ENCODE measurements around the gene ZNF524.

The ZNF524 gene

GRCh38 chr19:55567708-55568328 is 32.3 kb upstream of the ZNF524 start:
- no peak for TF ChIP-seq SIN3A (IDR thresholded peaks at IDR 0.05; ENCODE audit: borderline replicate concordance, insufficient read depth, low read length)
- TF ChIP-seq POLR2AphosphoS5 (IDR thresholded peaks at IDR 0.05; ENCODE audit: low read depth, low read length), result no peak
- TF ChIP-seq TAF1 (IDR thresholded peaks at IDR 0.05; ENCODE audit: borderline replicate concordance, insufficient read depth, low read length), result no peak
- no peak for TF ChIP-seq FOXP2 (optimal IDR thresholded peaks at IDR 0.05; ENCODE audit: borderline replicate concordance, extremely low read depth, extremely low read length, insufficient read depth)
- no peak for TF ChIP-seq REST (IDR thresholded peaks at IDR 0.05; ENCODE audit: insufficient read depth in 1 of 2, low read depth in 2 of 2, low read length in 2 of 2)

- no peak for TF ChIP-seq POLR2AphosphoS5 (IDR thresholded peaks at IDR 0.05; ENCODE audit: low read depth, low read length)
- no peak for TF ChIP-seq REST (IDR thresholded peaks at IDR 0.05; ENCODE audit: insufficient read depth in 1 of 2, low read depth in 2 of 2, low read length in 2 of 2)
- TF ChIP-seq SIN3A (IDR thresholded peaks at IDR 0.05; ENCODE audit: borderline replicate concordance, insufficient read depth, low read length), result no peak
- no peak for TF ChIP-seq FOXP2 (optimal IDR thresholded peaks at IDR 0.05; ENCODE audit: borderline replicate concordance, extremely low read depth, extremely low read length, insufficient read depth)
- no peak for TF ChIP-seq TAF1 (IDR thresholded peaks at IDR 0.05; ENCODE audit: borderline replicate concordance, insufficient read depth, low read length)
Measured at GRCh38 chr19:55576746-55577145, 23.3 kb upstream of the ZNF524 start.

- TF ChIP-seq FOXP2 (optimal IDR thresholded peaks at IDR 0.05; ENCODE audit: borderline replicate concordance, extremely low read depth, extremely low read length, insufficient read depth), result no peak
- TF ChIP-seq TAF1 (IDR thresholded peaks at IDR 0.05; ENCODE audit: borderline replicate concordance, insufficient read depth, low read length), result no peak
- TF ChIP-seq REST (IDR thresholded peaks at IDR 0.05; ENCODE audit: insufficient read depth in 1 of 2, low read depth in 2 of 2, low read length in 2 of 2), result no peak
- no peak for TF ChIP-seq SIN3A (IDR thresholded peaks at IDR 0.05; ENCODE audit: borderline replicate concordance, insufficient read depth, low read length)
- TF ChIP-seq POLR2AphosphoS5 (IDR thresholded peaks at IDR 0.05; ENCODE audit: low read depth, low read length), result no peak
Measured at GRCh38 chr19:55578031-55578760, 21.9 kb upstream of the ZNF524 start.

- TF ChIP-seq REST (IDR thresholded peaks at IDR 0.05; ENCODE audit: insufficient read depth in 1 of 2, low read depth in 2 of 2, low read length in 2 of 2) (no peak), FOXP2 (optimal IDR thresholded peaks at IDR 0.05; ENCODE audit: borderline replicate concordance, extremely low read depth, extremely low read length, insufficient read depth) (no peak), TAF1 (IDR thresholded peaks at IDR 0.05; ENCODE audit: borderline replicate concordance, insufficient read depth, low read length) (no peak), SIN3A (IDR thresholded peaks at IDR 0.05; ENCODE audit: borderline replicate concordance, insufficient read depth, low read length) (no peak), POLR2AphosphoS5 (IDR thresholded peaks at IDR 0.05; ENCODE audit: low read depth, low read length) (no peak)
Measured at GRCh38 chr19:55578761-55579747, 21.0 kb upstream of the ZNF524 start.
